Skeletal muscle tissue (tissue), 4 donors: ENCODE measurements around the gene CIDEC. TPM values are rescaled to one million over a fixed set of nuclear protein-coding genes. Genes with fewer than 3 reads are reported as not detected.
A peak's percentile ranks its signal among the peaks of the same experiment; 100 is the strongest.
"Not testable (repeated sequence)": the region's sequence is repeated elsewhere in the genome, so short reads cannot be mapped to it uniquely, and the experiment has no call there.

Experiments
- H3K27ac ChIP-seq: one replicate; pipeline ENCODE4 v1.7.0; 2013; ENCODE audit warnings: mild to moderate bottlenecking, low read depth, low read length, inconsistent platforms
- H3K27me3 ChIP-seq, 3 donors: one replicate each; pipeline ENCODE4 v1.7.0; 2013; ENCODE audit warnings: low read length in 3 of 3; ENCODE audit not compliant: control insufficient read depth in 3 of 3, insufficient read depth in 3 of 3
- H3K36me3 ChIP-seq, 3 donors: one replicate each; pipeline ENCODE4 v1.7.0; 2013; ENCODE audit warnings: low read length in 3 of 3; ENCODE audit not compliant: control insufficient read depth in 3 of 3, insufficient read depth in 3 of 3
- H3K4me1 ChIP-seq, 3 donors: one replicate each; pipeline ENCODE4 v1.7.0; 2013; ENCODE audit warnings: low read length in 3 of 3, mild to moderate bottlenecking in 3 of 3; ENCODE audit not compliant: control insufficient read depth in 3 of 3, insufficient read depth in 3 of 3
- H3K4me3 ChIP-seq, 3 donors: one replicate each; pipeline ENCODE4 v1.7.0; 2013; ENCODE audit warnings: low read length in 3 of 3
- H3K9ac ChIP-seq, 3 donors: one replicate each; pipeline ENCODE4 v1.7.0; 2013; ENCODE audit warnings: low read length in 3 of 3, mild to moderate bottlenecking in 3 of 3, moderate library complexity in 2 of 3, low read depth in 1 of 3
- H3K9me3 ChIP-seq, 3 donors: one replicate each; pipeline ENCODE4 v1.7.0; 2013; ENCODE audit warnings: low read length in 3 of 3; ENCODE audit not compliant: control insufficient read depth in 3 of 3
- total RNA-seq: library from RNA; depleted of rRNA; stranded (reverse); fragments of >200 nt; gene quantifications from one replicate; pipeline ENCODE4 v1.2.3, GENCODE V29; 2014
- donor health status: Osteomylitis.

CIDEC gene
- total RNA-seq, 1 donor from 2014 or later, result 9.4 TPM

DNA sequence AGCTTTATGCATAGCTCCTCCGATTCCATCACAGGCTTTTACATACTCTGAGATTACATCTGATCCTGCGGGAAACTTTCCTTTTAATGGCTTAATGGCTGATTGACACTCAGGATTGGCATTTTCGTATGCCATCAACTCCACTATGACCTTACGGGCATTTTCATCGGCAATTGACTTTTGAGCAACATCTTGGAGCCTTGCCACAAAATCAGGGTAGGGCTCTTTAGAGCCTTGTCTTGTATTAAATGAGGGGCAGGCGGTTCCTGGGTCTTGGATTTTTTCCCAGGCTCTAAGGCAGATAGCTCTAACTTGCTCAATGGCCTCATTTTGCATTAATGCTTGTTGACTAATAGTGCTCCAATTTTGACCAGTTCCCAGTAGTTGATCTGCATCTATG is 28.1 kb downstream of the CIDEC start:
- H3K4me1 ChIP-seq, H3K9me3 ChIP-seq, H3K36me3 ChIP-seq, H3K27me3 ChIP-seq, H3K9ac ChIP-seq, H3K27ac ChIP-seq, H3K4me3 ChIP-seq: not testable (repeated sequence)

DNA sequence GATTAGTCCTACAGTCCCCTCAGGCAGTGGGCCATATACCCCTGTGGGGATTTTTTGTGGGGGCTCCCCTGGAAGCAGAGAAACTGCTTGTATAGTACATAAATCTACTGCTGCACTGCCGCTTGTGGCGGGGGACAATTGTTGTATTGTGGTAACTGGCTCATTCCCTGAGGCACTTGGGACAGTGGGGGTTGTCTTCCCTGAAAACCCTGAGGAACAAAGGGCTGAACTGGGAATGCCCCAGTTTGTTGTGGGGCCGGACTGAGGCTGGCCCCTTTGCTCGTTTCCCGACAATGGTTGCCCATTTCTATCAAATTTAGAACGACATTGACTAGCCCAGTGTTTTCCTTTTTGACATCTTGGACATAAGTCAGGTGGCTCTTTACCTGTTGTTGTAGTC is 28.7 kb downstream of the CIDEC start:
- H3K4me1 ChIP-seq, H3K4me3 ChIP-seq, H3K27me3 ChIP-seq, H3K27ac ChIP-seq, H3K36me3 ChIP-seq, H3K9ac ChIP-seq, H3K9me3 ChIP-seq: not testable (repeated sequence)

GRCh38 chr3:9848860-9849259 is 31.2 kb downstream of the CIDEC start:
- not testable (repeated sequence) for H3K4me3 ChIP-seq, H3K4me1 ChIP-seq, H3K27ac ChIP-seq, H3K9me3 ChIP-seq, H3K9ac ChIP-seq, H3K27me3 ChIP-seq, H3K36me3 ChIP-seq

GRCh38 chr3:9847870-9848269 is 32.2 kb downstream of the CIDEC start:
- H3K27me3 ChIP-seq, H3K4me1 ChIP-seq, H3K9ac ChIP-seq, H3K4me3 ChIP-seq, H3K27ac ChIP-seq, H3K36me3 ChIP-seq, H3K9me3 ChIP-seq: not testable (repeated sequence)

- H3K9me3 ChIP-seq, result no peaks in the 10 kb centered on the region
- peaks cover 10 to 14% (median 12%) of the 10 kb centered on the region in 3 donors for H3K4me1 ChIP-seq
- H3K27ac ChIP-seq, result no peak overlapping the region
- no peak overlapping the region for H3K9ac ChIP-seq
- H3K36me3 ChIP-seq, result peaks cover under 1 to 3% (median 2%) of the 10 kb centered on the region in 3 donors
- H3K27me3 ChIP-seq, result no peaks in the 10 kb centered on the region
- no peak overlapping the region for H3K4me3 ChIP-seq
These were observed 33.0 kb downstream of the CIDEC start for GRCh38 chr3:9846931-9847488.

GRCh38 chr3:9846231-9846630 is 33.8 kb downstream of the CIDEC start:
- no peaks in the 10 kb centered on the region for H3K27me3 ChIP-seq
- H3K27ac ChIP-seq, result no peak overlapping the region
- H3K4me3 ChIP-seq, result no peak overlapping the region
- peaks cover 10 to 14% (median 12%) of the 10 kb centered on the region in 3 donors for H3K4me1 ChIP-seq
- H3K36me3 ChIP-seq, result peaks cover 9 to 10% (median 10%) of the 10 kb centered on the region in 3 donors
- H3K9me3 ChIP-seq, result no peaks in the 10 kb centered on the region
- H3K9ac ChIP-seq, result no peak overlapping the region

- H3K4me3 ChIP-seq, result peak within 1 kb of the TSS; percentile 94 to 99 (median 98)
- peak within 1 kb of the TSS; percentile 86 to 92 (median 90) for H3K9ac ChIP-seq
- no peaks in the 10 kb centered on the region for H3K9me3 ChIP-seq
- peak within 1 kb of the TSS; percentile 66 for H3K27ac ChIP-seq
- peaks cover 10 to 14% (median 12%) of the 10 kb centered on the region in 3 donors for H3K4me1 ChIP-seq
- H3K36me3 ChIP-seq, result peaks cover 28 to 30% (median 29%) of the 10 kb centered on the region in 3 donors
- H3K27me3 ChIP-seq, result no peaks in the 10 kb centered on the region
These were observed 36.2 kb downstream of the CIDEC start, which contains the start of gene RPUSD3 for GRCh38 chr3:9843715-9844438. Gene RPUSD3, minus strand, starts transcription at chr3:9844008. Its CDS starts 18 bp downstream, at chr3:9843990.

GRCh38 chr3:9841015-9841414 is 39.0 kb downstream of the CIDEC start:
- no peaks in the 10 kb centered on the region for H3K27me3 ChIP-seq
- no peak overlapping the region for H3K9ac ChIP-seq
- no peaks in the 10 kb centered on the region for H3K9me3 ChIP-seq
- no peak overlapping the region for H3K4me3 ChIP-seq
- H3K27ac ChIP-seq, result no peak overlapping the region
- peaks cover 10 to 14% (median 12%) of the 10 kb centered on the region in 3 donors for H3K4me1 ChIP-seq
- peaks cover 40 to 44% (median 42%) of the 10 kb centered on the region in 3 donors for H3K36me3 ChIP-seq

GRCh38 chr3:9838856-9839255 is 41.2 kb downstream of the CIDEC start:
- Histone ChIP-seq H3K27ac (no peak overlapping the region), H3K9ac (no peak overlapping the region), H3K36me3 (peaks cover 53 to 59% (median 57%) of the 10 kb centered on the region in 3 donors), H3K27me3 (no peaks in the 10 kb centered on the region), H3K4me3 (no peak overlapping the region), H3K9me3 (no peaks in the 10 kb centered on the region), H3K4me1 (peaks cover 9 to 11% (median 10%) of the 10 kb centered on the region in 3 donors)
